Glomerular endothelial cell (primary cell): ENCODE results near the gene CAMK4. TPM values are rescaled to one million over a fixed set of nuclear protein-coding genes. Genes with fewer than 3 reads are reported as not detected.

ENCODE experiments used
- DNase-seq: peaks from one replicate; pipeline ENCODE4 v3.0.0-alpha.2; 2011; ENCODE audit warnings: low read depth, low spot score; ENCODE audit errors: extremely low read depth
- total RNA-seq: library from RNA; depleted of rRNA; stranded (reverse); fragments of >200 nt; gene quantifications from 2 replicates; pipeline ENCODE4 v1.2.3, GENCODE V29; 2015

CAMK4 gene
- total RNA-seq, 1 donor from 2014 or later, result 5.8 TPM

DNA sequence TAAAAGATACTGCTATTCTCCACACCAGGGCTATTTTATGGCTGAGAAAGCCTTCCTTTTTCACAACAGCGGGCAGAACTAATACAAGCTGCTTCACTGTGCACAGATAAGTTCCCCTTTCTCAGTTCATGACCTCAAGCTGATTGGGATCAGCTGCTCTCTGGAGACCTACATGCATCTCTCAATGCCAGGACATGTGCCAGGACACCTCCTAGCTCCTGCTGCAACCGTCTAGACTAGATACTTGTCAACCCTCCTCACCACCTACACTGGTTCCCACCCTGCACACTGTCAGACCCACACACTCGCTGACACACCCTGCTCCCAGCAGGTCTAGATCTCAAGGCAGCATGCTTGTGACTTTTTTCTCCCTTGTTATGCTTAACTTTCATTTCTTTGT is 248.4 kb downstream of the CAMK4 start:
- no peak for DNase-seq

DNA sequence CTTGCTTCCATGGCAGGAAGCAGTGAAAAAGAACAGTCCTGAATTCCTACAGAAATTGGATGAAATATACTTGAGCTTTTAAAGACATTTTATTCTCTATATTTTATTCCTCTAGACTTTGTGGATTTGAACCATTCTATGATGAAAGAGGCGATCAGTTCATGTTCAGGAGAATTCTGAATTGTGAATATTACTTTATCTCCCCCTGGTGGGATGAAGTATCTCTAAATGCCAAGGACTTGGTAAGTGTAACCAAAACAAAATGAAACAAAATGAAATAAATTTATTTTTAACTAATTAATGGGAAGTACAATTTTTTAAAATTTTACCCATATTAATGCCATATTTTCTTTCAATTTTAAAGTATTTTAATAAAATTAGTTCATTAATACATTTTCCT is 254.1 kb downstream of the CAMK4 start:
- no peak for DNase-seq

DNA sequence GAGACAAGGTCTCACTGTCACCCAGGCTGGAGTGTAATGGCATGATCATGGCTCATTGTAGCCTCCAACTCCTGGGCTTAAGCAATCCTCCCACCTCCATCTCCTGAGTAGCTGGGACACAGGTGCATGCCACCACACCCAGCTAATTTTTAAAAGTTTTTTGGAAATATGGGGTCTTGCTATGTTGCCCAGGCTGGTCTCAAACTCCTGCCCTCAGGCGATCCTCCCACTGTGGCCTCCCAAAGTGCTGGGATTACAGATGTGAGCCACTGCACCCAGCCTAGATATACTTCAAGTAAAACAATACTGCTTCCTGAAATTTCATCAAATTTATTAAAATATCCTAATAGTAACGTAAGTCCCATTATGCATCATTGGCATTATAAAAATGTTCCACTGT is 254.7 kb downstream of the CAMK4 start:
- no peak for DNase-seq

DNA sequence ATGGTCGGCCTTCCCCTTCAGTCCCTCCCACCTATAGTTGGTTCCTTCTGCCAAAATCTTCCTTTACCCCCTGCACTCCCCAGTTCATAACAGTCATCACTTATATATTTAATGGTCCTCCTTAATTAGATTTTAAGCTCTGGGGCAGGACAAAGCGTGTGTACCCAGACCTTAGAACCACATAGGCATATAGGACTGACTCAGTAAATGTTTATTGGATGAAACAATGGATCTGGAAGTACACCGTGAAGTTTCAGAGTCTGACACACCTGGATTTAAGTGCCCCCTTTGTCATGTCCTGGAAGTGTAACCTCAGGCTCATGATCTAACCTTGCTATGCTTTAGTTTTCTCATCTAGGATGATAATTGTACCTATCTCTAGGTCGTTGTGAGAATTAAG is 256.2 kb downstream of the CAMK4 start:
- no peak for DNase-seq

DNA sequence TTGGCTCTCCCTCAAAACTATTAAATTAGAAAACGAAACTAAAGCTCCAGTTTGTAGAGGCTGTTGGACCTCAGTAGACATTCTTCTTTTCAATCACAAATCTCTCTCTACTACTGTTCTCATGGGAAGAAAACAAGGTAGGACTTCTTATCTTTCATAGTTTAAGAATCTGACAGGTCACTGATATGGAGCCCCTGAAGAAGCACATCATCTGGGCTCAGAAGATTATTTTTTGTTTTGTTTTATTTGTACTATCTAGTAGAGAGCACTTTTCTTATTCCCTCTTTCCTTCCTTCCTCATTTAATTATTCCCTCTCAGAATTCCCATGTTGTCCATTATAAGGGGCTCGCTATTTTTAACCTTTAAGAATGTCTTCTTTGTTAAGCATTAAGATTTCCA is 261.9 kb downstream of the CAMK4 start:
- no peak for DNase-seq

DNA sequence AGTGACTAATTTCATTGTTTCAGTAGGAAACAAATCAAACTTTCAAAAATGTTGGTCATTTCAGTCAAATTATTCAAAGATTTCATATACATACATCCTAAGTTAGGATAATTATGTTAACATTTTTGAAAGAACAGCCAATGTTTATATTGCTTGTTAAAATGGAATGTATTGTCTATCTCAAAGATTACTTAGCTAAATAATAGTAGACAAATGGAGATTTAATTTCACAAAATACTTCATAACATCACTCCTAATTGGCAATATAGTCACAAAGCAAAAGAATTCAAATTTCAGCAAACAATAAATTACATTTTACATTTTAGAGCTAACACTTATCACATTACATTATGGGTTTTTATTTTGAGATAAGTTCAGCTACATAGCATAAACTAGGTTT is 262.7 kb downstream of the CAMK4 start:
- DNase-seq, result no peak

DNA sequence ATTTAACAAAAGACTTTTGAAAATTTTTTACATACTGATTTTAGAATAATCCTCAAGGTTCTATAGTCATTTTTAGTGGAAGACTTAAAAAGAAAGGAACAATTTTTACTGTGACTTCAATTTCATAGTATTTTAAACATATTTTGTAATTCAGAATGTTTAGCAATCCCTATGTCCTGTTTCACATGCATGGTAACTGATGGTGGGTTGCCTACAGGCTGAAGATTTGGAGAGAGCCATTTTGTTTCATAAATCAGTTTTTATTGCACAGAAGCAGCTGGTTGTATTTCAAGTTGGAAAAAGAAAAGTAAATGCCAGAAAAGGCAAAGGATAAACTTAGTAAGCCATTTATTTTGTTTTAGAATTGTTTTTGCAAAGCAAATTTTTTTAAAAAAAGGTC is 264.2 kb downstream of the CAMK4 start:
- DNase-seq, result no peak

DNA sequence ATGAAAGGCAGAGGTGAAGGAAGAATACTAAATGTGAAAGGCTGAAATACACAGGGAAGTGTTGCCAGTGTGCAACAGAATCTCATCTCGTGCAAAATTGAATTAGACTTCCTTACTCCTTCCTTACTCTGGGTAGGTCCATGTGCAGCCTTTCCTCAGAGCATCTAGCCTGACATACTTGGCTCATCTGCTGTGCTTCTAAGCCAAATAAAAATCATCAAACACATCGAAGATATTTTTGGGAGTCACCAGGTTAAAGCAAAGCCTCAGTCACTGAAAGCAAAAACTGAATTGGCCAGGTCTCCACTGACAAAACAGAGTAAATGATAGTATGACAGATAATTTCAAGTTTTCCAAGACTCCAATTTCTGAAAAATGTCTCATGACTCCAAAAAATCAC is 268.8 kb downstream of the CAMK4 start:
- no peak for DNase-seq

DNA sequence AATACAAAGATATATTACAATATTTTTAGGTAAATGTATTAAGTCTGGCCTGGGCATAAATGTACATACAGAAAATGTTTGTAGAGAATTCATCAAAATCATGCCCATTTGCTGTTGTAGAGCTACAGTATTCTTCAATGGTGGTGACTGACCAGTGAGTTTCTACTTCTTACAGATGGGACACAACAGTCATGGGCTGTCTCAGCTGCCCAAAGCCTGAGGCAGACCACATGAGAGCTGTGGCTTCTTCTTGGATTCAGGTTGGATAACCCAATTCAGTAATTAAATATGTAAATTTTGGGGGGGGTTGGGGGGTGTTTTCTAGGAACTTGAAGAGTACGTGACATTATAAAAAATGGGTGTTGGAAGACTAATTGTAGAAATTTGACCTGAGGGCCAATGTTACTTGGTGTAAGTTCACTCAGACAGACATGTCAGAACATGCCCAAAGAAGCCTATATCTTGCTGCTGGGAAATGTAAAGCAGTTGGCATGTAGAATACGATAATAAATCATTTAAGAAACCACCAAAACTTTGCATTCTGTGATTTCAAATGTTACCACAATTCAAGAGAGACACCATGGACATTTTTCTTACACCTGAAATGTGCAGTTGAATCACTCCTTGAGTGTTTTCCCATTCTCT is 270.3 kb downstream of the CAMK4 start:
- no peak for DNase-seq

DNA sequence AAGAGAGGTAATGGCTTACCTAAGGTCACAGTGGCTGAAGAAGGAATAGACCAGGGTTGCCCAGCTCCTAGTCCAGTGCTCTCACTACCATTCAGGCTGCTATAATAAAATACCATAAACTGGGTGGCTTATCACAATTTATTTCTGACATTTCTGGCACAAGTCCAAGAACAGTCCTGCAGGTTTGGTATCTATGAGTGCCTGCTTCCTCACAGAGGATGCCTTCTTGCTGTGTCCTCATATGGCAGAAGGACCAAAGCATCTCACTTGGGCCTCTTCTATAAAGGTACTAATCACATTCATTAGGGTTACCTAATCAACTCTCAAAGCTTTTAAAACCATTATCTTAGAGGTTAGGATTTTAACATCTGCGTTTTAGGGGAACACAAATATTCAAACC is 271.0 kb downstream of the CAMK4 start:
- DNase-seq, result no peak

DNA sequence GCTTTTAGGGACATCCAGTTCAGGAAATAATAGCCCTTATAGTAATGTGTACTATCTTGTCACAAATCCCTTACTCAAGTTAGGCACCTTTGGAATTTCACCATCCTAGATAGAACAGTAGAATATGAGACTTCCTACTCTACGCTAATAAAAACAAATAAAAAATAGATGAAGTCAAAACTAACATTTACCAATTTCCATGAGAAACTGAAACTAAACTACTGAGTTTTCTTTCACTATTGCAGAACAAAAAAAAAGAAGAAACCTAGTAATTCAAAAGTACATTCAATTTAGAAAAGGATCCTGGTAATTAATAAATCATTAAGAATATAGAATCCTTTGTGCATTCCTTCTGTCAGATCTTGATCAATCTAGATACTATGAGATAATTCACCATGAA is 274.2 kb downstream of the CAMK4 start:
- no peak for DNase-seq

DNA sequence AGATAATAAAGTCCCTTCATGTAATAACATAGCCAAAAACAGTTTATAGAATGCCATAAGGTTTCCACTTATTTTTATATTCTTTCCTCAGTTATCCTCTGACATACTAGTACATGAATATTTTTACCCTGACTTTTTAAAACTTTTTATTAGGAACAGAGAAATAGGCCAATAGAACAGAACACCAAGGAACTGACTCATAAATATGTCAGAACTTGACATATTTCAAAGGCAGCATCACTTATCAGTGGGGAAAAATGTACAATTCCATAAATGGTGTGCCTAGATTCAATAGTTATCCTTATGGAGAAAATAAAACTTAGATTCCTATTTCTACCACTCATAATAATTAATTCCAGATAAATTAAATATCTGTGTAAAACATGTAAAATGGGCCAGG is 278.8 kb downstream of the CAMK4 start:
- no peak for DNase-seq

DNA sequence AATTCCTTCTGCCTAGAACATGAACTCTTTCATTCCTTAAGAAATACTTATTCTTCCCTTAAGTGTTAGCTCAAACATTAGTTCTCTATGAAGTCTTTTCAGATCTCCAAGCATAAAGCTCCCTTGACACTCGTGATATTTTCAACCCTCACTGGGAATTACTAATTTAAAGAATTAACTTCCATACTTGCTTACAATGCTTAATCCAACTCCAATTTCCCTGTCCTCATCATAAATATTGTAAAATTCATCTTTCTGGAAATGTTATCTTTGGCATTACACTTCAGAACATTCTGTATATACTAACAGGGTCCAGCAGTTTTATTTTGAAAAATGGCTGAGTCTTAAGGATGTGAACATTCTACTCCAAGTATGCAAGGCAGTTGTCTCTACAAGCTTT is 280.9 kb downstream of the CAMK4 start:
- DNase-seq, result no peak

DNA sequence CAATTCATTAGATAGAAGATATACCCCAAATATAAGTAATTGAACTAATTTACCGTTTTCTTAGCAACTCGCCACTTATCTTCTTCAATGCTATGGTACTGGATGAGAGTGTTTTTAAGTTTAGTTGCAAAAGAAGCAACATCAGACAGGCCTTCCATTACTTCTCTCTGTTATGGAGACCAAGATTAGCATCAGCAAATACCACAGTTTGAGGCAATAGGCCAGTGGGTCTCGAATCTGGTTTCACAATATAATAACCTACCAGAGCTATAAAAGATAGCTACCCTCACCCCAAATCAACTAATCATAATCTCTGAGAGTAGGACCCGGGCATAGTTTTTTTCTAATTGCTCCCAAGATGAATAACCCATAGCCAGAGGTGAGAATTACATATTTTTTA is 283.1 kb downstream of the CAMK4 start:
- DNase-seq, result no peak

DNA sequence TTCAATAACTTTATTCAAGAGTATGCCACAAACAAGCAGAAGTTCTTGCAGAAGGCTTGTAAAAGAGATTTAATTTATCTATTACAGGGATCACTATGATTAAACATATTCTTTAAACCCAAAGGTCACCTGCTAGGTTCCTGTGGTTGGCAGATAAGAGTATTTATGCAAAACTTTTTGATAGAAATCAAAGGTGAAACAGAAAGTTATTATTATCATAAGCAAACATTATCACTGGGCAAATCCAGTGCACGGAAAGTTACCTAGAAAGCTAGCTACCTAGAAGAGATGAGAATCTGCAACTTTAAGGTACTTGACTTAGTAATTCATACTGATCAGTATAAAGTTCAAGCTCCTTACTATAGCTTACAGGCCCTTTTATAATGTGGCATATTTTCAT is 284.9 kb downstream of the CAMK4 start:
- no peak for DNase-seq

DNA sequence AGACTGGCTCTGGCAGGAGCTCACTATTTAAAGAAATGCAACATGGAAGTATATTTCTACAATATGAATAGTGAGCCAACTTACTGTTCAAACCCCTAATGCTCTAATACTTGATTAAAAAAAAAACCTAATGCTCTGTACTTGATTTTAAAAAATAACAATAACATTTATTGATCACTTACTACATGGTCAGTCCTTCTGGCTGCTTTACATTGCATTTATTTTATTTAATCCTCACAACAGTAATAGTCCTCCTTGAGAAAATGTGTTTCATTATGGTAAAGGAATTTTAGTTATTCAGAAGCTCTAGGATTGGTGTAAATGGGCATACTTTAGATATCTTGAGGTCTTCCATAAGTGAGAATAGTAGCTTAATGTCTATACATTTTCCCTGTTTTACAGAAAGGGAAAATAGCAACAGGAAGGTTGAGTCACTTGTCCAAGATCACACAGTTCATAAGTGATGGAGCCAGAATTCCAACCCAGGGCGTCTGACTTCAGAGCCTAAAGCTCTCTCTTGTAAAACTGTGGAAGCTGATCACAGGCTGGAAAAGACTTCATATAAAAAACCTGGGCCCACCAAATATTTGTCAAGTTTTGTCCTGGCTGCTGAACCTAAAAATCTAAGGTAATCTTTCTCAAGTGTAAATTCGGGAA is 287.1 kb downstream of the CAMK4 start:
- no peak for DNase-seq

DNA sequence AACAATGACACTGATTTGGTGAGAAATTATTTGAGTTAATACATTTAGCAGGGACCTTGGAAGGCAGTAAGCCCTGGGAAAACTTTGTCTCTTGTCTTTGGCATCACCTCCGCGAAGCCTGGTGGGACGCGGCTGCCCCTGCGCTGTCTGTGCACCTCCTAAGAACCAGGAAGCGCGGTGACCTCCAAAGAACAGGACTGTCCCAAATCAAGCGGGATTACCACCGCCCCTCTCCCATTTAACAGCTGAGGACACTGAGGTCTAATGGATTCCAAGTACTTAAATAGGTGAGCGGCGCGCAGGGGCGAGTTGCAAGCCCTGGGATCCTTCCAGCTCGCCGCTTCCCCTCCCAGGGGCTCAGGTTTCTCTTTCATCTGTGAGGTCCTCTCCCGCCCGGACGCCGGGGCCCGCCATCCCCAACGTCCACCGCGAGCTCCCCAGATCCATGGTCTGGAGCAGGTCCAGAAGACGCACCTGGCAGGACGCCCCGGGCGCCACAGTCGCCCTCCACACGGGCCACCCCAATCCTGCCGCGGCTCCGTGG is 287.7 kb downstream of the CAMK4 start:
- DNase-seq, result no peak

DNA sequence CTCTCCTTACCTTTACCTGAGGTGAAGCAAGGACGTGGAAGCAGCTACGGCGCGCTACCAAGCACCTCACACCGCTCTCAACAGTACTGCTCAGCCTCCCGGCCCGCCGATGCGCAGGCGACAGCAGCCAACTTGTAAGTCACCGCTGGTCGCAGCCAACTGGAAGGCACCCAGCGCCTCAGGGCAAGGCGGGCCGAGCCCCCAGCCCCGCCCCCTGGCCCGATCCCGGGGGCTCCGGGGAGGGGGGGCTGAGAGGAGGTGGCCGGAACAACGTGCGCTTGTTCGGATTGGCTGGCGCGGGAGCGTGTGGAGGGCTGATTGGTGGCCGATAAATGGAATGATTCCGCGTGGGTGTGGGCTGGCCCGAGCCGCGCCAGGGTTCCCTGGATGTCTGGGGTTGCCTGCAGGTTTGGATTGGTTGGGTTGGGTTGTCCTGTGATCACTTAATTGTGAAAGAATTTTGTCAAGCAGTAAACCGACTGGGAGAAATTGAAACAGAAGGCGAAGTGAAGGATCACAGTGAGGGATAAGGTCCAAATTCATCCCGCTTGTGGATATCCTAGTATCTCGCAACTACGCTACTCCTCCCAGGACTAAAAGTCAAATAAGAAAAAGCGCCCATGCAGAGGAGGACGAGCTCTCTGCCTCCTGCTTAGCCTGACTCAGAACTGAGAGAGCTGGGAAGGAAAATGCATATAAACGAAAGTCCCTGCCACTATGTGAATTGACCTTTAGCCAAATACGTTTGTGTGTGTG is 288.4 kb downstream of the CAMK4 start, which contains the start of gene STARD4:
Gene STARD4 (minus strand): TSS at position 161 of the 756 bp plus-strand sequence. CDS start 5,102 bp downstream, outside the sequence.
- DNase-seq, result peak; percentile 65

DNA sequence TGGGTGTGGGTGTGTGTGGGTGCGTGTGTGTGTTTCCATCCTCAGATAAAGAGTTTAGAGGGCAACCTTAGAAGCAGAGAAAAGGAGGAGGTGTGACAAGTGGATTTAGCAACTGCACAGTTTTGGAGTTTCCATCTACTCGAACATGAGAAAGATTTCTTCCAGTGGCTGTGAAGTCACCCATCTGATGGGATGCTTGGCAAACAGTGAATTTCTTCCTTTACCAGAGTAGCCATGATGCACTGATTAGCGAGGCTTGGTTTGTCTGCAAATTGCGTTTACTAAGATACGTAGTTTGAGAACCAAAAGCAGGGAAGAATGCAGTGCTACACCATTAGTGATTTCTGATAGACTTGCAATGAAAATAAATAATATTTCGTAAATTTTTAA is 288.9 kb downstream of the CAMK4 start:
- DNase-seq, result no peak

DNA sequence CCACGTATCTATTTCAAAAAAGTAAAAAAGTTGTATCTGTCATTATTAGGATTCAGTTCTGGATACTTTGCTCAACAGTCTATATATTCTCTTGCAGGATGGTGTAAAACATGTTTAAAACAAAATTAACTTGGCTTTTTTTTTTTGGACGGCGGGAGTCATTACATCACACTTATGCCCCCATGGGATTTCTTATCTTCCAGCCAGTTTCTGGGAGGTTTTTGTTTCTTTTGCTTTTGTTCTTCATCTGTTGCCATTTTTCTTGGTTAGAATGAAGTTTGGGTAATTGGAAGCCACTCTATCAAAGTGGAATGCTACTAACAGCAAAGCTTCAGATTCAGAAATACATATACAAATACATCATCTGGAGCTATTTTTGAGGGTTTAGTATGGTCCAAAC is 289.9 kb downstream of the CAMK4 start:
- DNase-seq, result no peak

DNA sequence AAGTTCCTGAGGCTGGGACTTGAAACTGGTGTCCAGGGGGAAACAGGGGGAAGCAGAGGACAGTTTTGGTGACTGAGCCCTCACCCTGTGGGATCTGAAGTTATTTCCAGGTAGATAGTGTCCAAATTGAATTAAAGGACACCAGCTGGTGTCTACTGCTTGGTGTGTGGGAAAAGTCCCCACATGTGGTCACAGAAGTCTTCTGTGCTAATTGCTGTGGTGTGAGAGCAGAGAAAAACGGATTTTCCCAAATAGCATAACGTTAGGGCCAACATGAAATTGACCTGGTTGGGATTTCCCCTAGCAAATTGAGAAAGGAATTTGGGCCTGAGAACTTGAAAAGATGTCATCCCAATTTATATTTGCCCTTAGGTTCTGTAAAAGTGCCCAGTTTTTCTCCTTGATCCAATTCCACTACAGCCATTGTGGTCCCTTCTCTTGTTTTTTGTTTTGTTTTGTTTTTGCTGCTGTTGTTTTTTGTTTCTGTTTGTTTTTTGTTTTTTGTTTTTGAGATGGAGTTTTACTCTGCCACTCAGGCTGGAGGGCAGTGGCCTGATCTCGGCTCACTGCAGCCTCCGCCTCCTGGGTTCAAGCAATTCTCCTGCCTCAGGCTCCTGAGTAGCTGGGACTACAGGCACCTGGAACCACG is 293.8 kb downstream of the CAMK4 start:
- no peak for DNase-seq
